HUES64 (cell line): ENCODE data around the gene G6PC2.
"Not testable (repeated sequence)": the region's sequence is repeated elsewhere in the genome, so short reads cannot be mapped to it uniquely, and the experiment has no call there.

Source experiments
- H3K27ac ChIP-seq: 2 replicates; pipeline ENCODE4 v1.7.0; 2013; ENCODE audit warnings: low read depth, low read length, inconsistent platforms
- H3K27me3 ChIP-seq: 2 replicates; pipeline ENCODE4 v1.6.1; 2013; ENCODE audit warnings: mild to moderate bottlenecking, low read length; ENCODE audit not compliant: insufficient read depth
- H3K36me3 ChIP-seq: 2 replicates; pipeline ENCODE4 v1.6.1; 2013; ENCODE audit warnings: mild to moderate bottlenecking, low read length; ENCODE audit not compliant: insufficient read depth
- H3K4me1 ChIP-seq: 2 replicates; pipeline ENCODE4 v1.6.1; 2013; ENCODE audit warnings: mild to moderate bottlenecking, low read length, moderate library complexity; ENCODE audit not compliant: insufficient read depth
- H3K4me3 ChIP-seq: 2 replicates; pipeline ENCODE4 v1.5.1; 2013; ENCODE audit warnings: mild to moderate bottlenecking, low read length, moderate library complexity
- H3K9ac ChIP-seq: 2 replicates; pipeline ENCODE4 v1.6.1; 2013; ENCODE audit warnings: mild to moderate bottlenecking, low read depth, low read length
- H3K9me3 ChIP-seq: 2 replicates; pipeline ENCODE4 v1.6.1; 2013; ENCODE audit warnings: low read depth, low read length; ENCODE audit not compliant: insufficient read depth
- WGBS: fragments of 150-250, 120-280 bp; methylation state at CpG from one replicate; pipeline ENCODE4 v1.1.7; 2013; ENCODE audit warnings: missing lambda C conversion rate; 5-methylcytosine and 5-hydroxymethylcytosine counted together

Gene G6PC2

GRCh38 chr2:168928113-168928831, 27.2 kb downstream of the G6PC2 start:
- no peaks in the 10 kb centered on the region for H3K9me3 ChIP-seq
- no peaks in the 10 kb centered on the region for H3K4me1 ChIP-seq
- H3K4me3 ChIP-seq = no peak overlapping the region
- no peaks in the 10 kb centered on the region for H3K27me3 ChIP-seq
- H3K36me3 ChIP-seq = no peaks in the 10 kb centered on the region
- no peak overlapping the region for H3K27ac ChIP-seq
- WGBS = 95% methylated on average over 3 of the region's 3 CpGs
- H3K9ac ChIP-seq = no peak overlapping the region

- 85% methylated on average over 3 of the region's 3 CpGs for WGBS
- Histone ChIP-seq H3K4me1 (no peaks in the 10 kb centered on the region), H3K4me3 (no peak overlapping the region), H3K9me3 (no peaks in the 10 kb centered on the region), H3K27me3 (no peaks in the 10 kb centered on the region), H3K9ac (no peak overlapping the region), H3K27ac (no peak overlapping the region), H3K36me3 (no peaks in the 10 kb centered on the region)
These were observed 27.9 kb downstream of the G6PC2 start for GRCh38 chr2:168929031-168929430.

GRCh38 chr2:168930242-168930641, 29.2 kb downstream of the G6PC2 start:
- Histone ChIP-seq H3K36me3 (no peaks in the 10 kb centered on the region), H3K27me3 (no peaks in the 10 kb centered on the region), H3K4me3 (no peak overlapping the region), H3K4me1 (no peaks in the 10 kb centered on the region), H3K9ac (no peak overlapping the region), H3K9me3 (no peaks in the 10 kb centered on the region), H3K27ac (no peak overlapping the region)
- WGBS = 93% methylated on average over 1 of the region's 1 CpG

GRCh38 chr2:168932174-168932573, 31.1 kb downstream of the G6PC2 start:
- not testable (repeated sequence) for H3K36me3 ChIP-seq, H3K4me1 ChIP-seq, H3K4me3 ChIP-seq, H3K9me3 ChIP-seq, H3K27ac ChIP-seq, H3K9ac ChIP-seq, H3K27me3 ChIP-seq
- 93% methylated on average over 4 of the region's 4 CpGs for WGBS

- WGBS = 92% methylated on average over 2 of the region's 2 CpGs
- Histone ChIP-seq H3K9ac (no peak overlapping the region), H3K36me3 (no peaks in the 10 kb centered on the region), H3K27ac (no peak overlapping the region), H3K4me1 (no peaks in the 10 kb centered on the region), H3K9me3 (no peaks in the 10 kb centered on the region), H3K27me3 (no peaks in the 10 kb centered on the region), H3K4me3 (no peak overlapping the region)
These were observed 33.7 kb downstream of the G6PC2 start for GRCh38 chr2:168934826-168935225.

- H3K4me1 ChIP-seq = no peaks in the 10 kb centered on the region
- no peaks in the 10 kb centered on the region for H3K36me3 ChIP-seq
- 93% methylated on average over 14 of the region's 14 CpGs for WGBS
- H3K27ac ChIP-seq = no peak overlapping the region
- H3K9me3 ChIP-seq = no peaks in the 10 kb centered on the region
- H3K9ac ChIP-seq = no peak overlapping the region
- no peaks in the 10 kb centered on the region for H3K27me3 ChIP-seq
- no peak overlapping the region for H3K4me3 ChIP-seq
These were observed 34.9 kb downstream of the G6PC2 start for GRCh38 chr2:168935810-168936581.

GRCh38 chr2:168939061-168939460, 38.0 kb downstream of the G6PC2 start:
- WGBS = no CpG with 5 or more reads among the region's 1 CpG

GRCh38 chr2:168939918-168940317, 38.8 kb downstream of the G6PC2 start:
- no peaks in the 10 kb centered on the region for H3K36me3 ChIP-seq
- no peaks in the 10 kb centered on the region for H3K4me1 ChIP-seq
- H3K4me3 ChIP-seq = no peak overlapping the region
- no peaks in the 10 kb centered on the region for H3K9me3 ChIP-seq
- no peak overlapping the region for H3K9ac ChIP-seq
- no peaks in the 10 kb centered on the region for H3K27me3 ChIP-seq
- H3K27ac ChIP-seq = no peak overlapping the region
- WGBS = 80% methylated on average over 4 of the region's 4 CpGs

More at GRCh38 chr2:168939061-168939460, 38.0 kb downstream of the G6PC2 start:
- Histone ChIP-seq H3K36me3 (no peaks in the 10 kb centered on the region), H3K9ac (no peak overlapping the region), H3K4me1 (no peaks in the 10 kb centered on the region), H3K27ac (no peak overlapping the region), H3K9me3 (no peaks in the 10 kb centered on the region), H3K4me3 (no peak overlapping the region), H3K27me3 (no peaks in the 10 kb centered on the region)

GRCh38 chr2:168941297-168941696, 40.2 kb downstream of the G6PC2 start:
- H3K36me3 ChIP-seq = no peaks in the 10 kb centered on the region
- no peak overlapping the region for H3K27ac ChIP-seq
- H3K4me1 ChIP-seq = no peaks in the 10 kb centered on the region
- no peak overlapping the region for H3K4me3 ChIP-seq
- no peak overlapping the region for H3K9ac ChIP-seq
- no peaks in the 10 kb centered on the region for H3K9me3 ChIP-seq
- H3K27me3 ChIP-seq = no peaks in the 10 kb centered on the region

GRCh38 chr2:168944065-168944464, 43.0 kb downstream of the G6PC2 start:
- H3K9me3 ChIP-seq = no peaks in the 10 kb centered on the region
- no peaks in the 10 kb centered on the region for H3K4me1 ChIP-seq
- H3K27ac ChIP-seq = no peak overlapping the region
- H3K27me3 ChIP-seq = no peaks in the 10 kb centered on the region
- H3K36me3 ChIP-seq = no peaks in the 10 kb centered on the region
- 81% methylated on average over 3 of the region's 3 CpGs for WGBS
- H3K4me3 ChIP-seq = no peak overlapping the region
- no peak overlapping the region for H3K9ac ChIP-seq

GRCh38 chr2:168945508-168945907, 44.4 kb downstream of the G6PC2 start:
- WGBS = 79% methylated on average over 1 of the region's 4 CpGs
- H3K9ac ChIP-seq = no peak overlapping the region

More at GRCh38 chr2:168945508-168945907, 44.4 kb downstream of the G6PC2 start:
- no peaks in the 10 kb centered on the region for H3K27me3 ChIP-seq
- no peaks in the 10 kb centered on the region for H3K36me3 ChIP-seq
- H3K4me1 ChIP-seq = no peaks in the 10 kb centered on the region
- H3K9me3 ChIP-seq = no peaks in the 10 kb centered on the region
- no peak overlapping the region for H3K4me3 ChIP-seq
- H3K27ac ChIP-seq = no peak overlapping the region
